HEK293T (cell line): ENCODE measurements around the gene RASGRP3.

Experiments
- CTCF ChIA-PET: fragments of 350-600 bp; formaldehyde crosslinking; extraction: SDS; loops from one replicate; lab custom pipeline; 2021; ENCODE audit warnings: antibody characterized with exemption, inconsistent platforms; lab: Yijun Ruan, JAX
- POLR2A ChIA-PET: fragments of 350-600 bp; formaldehyde crosslinking; extraction: SDS; loops from one replicate; lab custom pipeline; 2020; ENCODE audit warnings: antibody characterized with exemption, inconsistent platforms; lab: Yijun Ruan, JAX
- DNase-seq: peaks from one replicate; pipeline ENCODE4 v3.0.0; 2012; ENCODE audit warnings: mixed read lengths; ENCODE audit errors: extremely low spot score
- ARNT ChIP-seq: fragments of 450-650 bp; IDR thresholded peaks from 2 replicates; pipeline ENCODE4 v1.6.1; 2017; ENCODE audit warnings: mild to moderate bottlenecking
- BHLHE40 ChIP-seq: fragments of 450-650 bp; IDR thresholded peaks from 2 replicates; pipeline ENCODE4 v1.6.1; 2016; ENCODE audit warnings: mild to moderate bottlenecking, moderate library complexity, borderline replicate concordance
- CTBP1 ChIP-seq: fragments of 450-650 bp; IDR thresholded peaks from 2 replicates; pipeline ENCODE4 v1.6.1; 2016; ENCODE audit warnings: borderline replicate concordance
- ELF4 ChIP-seq: fragments of 450-650 bp; IDR thresholded peaks from 2 replicates; pipeline ENCODE4 v1.6.1; 2017; ENCODE audit warnings: antibody characterized with exemption
- FOXA1 ChIP-seq: fragments of 450-650 bp; IDR thresholded peaks from 2 replicates; pipeline ENCODE4 v1.6.1; 2016; ENCODE audit warnings: mild to moderate bottlenecking
- FOXK2 ChIP-seq: fragments of 450-650 bp; IDR thresholded peaks from 2 replicates; pipeline ENCODE4 v1.6.1; 2016; ENCODE audit warnings: mild to moderate bottlenecking
- FOXM1 ChIP-seq: fragments of 450-650 bp; IDR thresholded peaks from 2 replicates; pipeline ENCODE4 v1.6.1; 2017; ENCODE audit warnings: mild to moderate bottlenecking, borderline replicate concordance
- HDGF ChIP-seq: fragments of 450-650 bp; IDR thresholded peaks from 2 replicates; pipeline ENCODE4 v1.6.1; 2017; ENCODE audit warnings: antibody characterized with exemption, borderline replicate concordance
- L3MBTL2 ChIP-seq: fragments of 450-650 bp; conservative IDR thresholded peaks from 2 replicates; pipeline ENCODE4 v1.6.1; 2016; ENCODE audit warnings: mild to moderate bottlenecking
- LEF1 ChIP-seq: fragments of 450-650 bp; IDR thresholded peaks from 2 replicates; pipeline ENCODE4 v1.6.1; 2017; ENCODE audit warnings: mild to moderate bottlenecking, borderline replicate concordance
- NFRKB ChIP-seq: fragments of 450-650 bp; IDR thresholded peaks from 2 replicates; pipeline ENCODE4 v1.6.1; 2016; ENCODE audit warnings: mild to moderate bottlenecking, moderate library complexity
- SP1 ChIP-seq: fragments of 450-650 bp; IDR thresholded peaks from 2 replicates; pipeline ENCODE4 v1.6.1; 2017
- SUZ12 ChIP-seq: fragments of 450-650 bp; IDR thresholded peaks from 2 replicates; pipeline ENCODE4 v1.6.1; 2016; ENCODE audit warnings: mild to moderate bottlenecking
- TARDBP ChIP-seq: fragments of 450-650 bp; IDR thresholded peaks from 2 replicates; pipeline ENCODE4 v1.6.1; 2016
- ZNF384 ChIP-seq: fragments of 450-650 bp; IDR thresholded peaks from 2 replicates; pipeline ENCODE4 v1.6.1; 2016
- TF ChIP-seq, protein P1 (sequence below): fragments of 450-650 bp; IDR thresholded peaks from 2 replicates; pipeline ENCODE4 v1.6.1; 2016

Gene RASGRP3

DNA sequence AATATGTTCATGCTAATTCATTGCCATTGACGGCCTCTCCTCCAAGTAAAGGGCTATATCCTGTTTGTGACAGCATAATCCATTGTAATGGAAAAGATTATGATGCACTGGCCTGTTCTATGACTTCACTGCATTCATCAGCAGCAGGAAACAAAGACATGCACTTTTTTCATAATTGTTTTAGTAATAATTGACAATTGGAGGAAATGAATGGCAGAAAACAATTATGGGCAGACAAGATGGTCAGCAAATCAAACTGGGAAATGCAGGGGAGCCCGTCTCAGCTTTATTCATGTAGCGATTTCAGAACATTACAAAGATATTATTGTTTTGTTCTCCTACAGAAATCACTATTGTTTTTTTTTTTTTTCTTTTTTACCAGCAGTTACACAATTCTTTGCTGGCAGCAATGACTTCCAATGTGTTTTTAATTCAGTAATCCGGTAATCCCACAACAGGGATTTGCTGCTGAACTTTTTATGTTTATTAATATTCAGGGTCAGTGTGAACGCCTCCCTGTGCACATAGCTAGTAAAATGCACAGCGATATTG is 33.8 kb upstream of the RASGRP3 start:
- POLR2A ChIA-PET: no interaction called here
- CTCF ChIA-PET: interaction anchor here (1.4 kb wide), 1 partner anchor 141 kb away, joined by 4 read pairs; no protein-coding TSS in a partner anchor

DNA sequence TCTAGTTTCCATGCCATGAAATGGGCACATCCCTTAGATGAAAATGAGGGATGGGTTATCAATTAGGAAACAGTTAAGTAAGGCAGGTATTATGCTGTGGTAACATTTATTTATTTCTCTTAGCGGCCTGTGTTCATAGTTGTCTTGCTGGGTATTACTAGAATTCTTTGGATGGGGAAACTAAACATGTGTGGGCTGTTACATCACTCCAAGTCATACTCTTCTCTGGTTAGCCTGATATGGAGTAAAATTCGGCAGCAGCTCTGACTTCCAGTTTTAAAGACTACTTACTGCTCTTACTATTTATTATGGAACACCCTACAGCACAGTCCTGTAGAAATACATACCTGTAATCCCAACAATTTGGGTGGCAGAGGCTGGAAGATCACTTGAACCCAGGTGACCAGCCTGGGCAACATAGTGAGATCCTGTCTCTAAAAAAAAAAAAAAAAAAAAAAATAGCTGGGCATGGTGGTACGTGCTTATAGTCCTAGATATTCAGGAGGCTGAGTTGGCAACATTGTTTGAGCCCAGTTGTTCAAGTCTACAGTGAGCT is 33.1 kb upstream of the RASGRP3 start:
- POLR2A ChIA-PET: no interaction called here
- no peak for DNase-seq
- no peak for TF ChIP-seq FOXA1
- TF ChIP-seq ELF4: no peak
- no peak for TF ChIP-seq FOXK2
- no peak for TF ChIP-seq CTBP1
- no peak for TF ChIP-seq SP1
- no peak for TF ChIP-seq ZNF384
- no peak for TF ChIP-seq NFRKB
- TF ChIP-seq, protein P1, sequence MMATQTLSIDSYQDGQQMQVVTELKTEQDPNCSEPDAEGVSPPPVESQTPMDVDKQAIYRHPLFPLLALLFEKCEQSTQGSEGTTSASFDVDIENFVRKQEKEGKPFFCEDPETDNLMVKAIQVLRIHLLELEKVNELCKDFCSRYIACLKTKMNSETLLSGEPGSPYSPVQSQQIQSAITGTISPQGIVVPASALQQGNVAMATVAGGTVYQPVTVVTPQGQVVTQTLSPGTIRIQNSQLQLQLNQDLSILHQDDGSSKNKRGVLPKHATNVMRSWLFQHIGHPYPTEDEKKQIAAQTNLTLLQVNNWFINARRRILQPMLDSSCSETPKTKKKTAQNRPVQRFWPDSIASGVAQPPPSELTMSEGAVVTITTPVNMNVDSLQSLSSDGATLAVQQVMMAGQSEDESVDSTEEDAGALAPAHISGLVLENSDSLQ: no peak
- TF ChIP-seq TARDBP: no peak
- TF ChIP-seq L3MBTL2: no peak
- TF ChIP-seq BHLHE40: no peak
- no peak for TF ChIP-seq ARNT
- TF ChIP-seq FOXM1: no peak
- no peak for TF ChIP-seq HDGF
- no peak for TF ChIP-seq LEF1
- TF ChIP-seq SUZ12: no peak
- CTCF ChIA-PET: no interaction called here

More for the DNA sequence above, 33.8 kb upstream of the RASGRP3 start:
- no peak for DNase-seq
- TF ChIP-seq SUZ12: no peak
- no peak for TF ChIP-seq SP1
- no peak for TF ChIP-seq ELF4
- no peak for TF ChIP-seq FOXK2
- no peak for TF ChIP-seq NFRKB

DNA sequence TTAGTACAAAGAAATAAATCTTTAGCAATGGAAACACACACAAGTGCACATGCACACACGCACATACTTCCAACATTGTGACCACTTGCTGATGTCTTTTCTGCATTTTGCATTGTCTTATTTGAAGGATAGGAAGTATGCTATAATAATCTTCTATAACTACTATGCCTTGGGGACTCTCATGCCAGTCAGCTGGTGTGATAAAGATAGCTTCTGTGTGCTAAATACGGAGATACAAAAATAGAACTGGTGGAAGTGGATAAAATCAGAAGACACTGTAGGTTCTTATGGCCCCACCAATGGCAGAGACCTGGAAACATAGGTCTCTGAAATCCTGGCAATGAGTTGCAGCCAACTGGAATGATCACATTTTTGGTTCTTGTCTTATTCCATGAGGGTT is 31.5 kb upstream of the RASGRP3 start:
- no peak for DNase-seq
- no peak for TF ChIP-seq FOXA1
- no peak for TF ChIP-seq CTBP1
- no peak for TF ChIP-seq FOXM1
- TF ChIP-seq ZNF384: no peak
- TF ChIP-seq, protein P1: no peak
- no peak for TF ChIP-seq SP1
- TF ChIP-seq TARDBP: no peak
- TF ChIP-seq NFRKB: no peak
- TF ChIP-seq ARNT: no peak
- TF ChIP-seq L3MBTL2: no peak
- no peak for TF ChIP-seq SUZ12
- no peak for TF ChIP-seq FOXK2
- TF ChIP-seq ELF4: no peak
- TF ChIP-seq LEF1: no peak
- TF ChIP-seq HDGF: no peak
- no peak for TF ChIP-seq BHLHE40
- ChIA-PET CTCF (no interaction called here), POLR2A (no interaction called here)

DNA sequence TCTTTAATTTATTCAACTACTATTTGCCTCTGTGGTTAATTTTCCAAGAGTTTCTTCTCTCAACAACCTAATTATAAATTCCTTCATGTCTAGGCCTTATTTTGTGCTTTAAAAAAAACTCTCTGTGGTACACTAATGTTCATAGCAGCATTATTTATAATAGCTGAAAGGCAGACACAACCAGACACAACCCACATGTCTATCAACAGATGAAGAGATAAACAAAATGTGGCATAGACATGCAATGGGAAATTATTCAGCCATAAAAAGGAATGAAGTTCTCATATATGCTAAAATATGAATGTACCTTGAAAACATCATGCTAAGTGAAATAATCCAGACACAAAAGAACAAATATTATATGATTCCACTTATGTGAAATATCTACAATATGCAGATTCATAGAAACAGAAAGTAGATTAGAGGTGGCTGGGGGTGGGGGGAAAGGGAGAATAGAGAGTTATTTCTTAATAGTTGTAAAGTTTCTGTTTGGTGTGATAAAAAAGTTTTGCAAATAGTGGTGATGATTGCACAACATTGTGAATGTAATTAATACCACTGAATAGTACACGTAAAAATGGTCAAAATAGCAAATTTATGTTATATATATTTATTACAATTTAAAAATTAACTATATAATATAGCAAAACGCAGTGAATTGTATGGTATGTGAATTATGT is 28.1 kb upstream of the RASGRP3 start:
- POLR2A ChIA-PET: no interaction called here
- TF ChIP-seq ELF4: no peak
- no peak for TF ChIP-seq FOXM1
- TF ChIP-seq CTBP1: no peak
- no peak for TF ChIP-seq ZNF384
- no peak for TF ChIP-seq NFRKB
- TF ChIP-seq LEF1: no peak
- DNase-seq: no peak
- CTCF ChIA-PET: no interaction called here

DNA sequence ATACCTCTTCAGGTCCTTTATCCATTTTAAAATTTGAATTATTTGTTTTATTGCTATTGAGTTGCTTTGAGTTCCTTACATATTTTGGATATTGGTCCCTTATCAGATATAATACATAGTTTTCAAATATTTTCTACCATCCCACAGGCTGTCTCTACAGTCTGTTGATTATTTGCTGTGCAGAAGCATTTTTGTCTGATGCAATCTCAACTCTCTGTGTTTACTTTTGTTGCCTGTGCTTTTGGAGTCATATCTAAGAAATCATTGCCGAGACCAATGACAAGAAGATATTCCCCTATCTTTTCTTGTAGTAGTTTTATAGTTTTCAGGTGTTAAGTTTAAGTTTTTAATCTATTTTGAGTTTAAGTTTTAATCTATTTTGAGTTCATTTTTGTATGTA is 25.2 kb upstream of the RASGRP3 start:
- ChIA-PET POLR2A (no interaction called here), CTCF (no interaction called here)
- no peak for DNase-seq
- no peak for TF ChIP-seq FOXK2
- no peak for TF ChIP-seq LEF1
- no peak for TF ChIP-seq HDGF
- TF ChIP-seq, protein P1: no peak
- TF ChIP-seq L3MBTL2: no peak
- TF ChIP-seq FOXA1: no peak
- no peak for TF ChIP-seq ARNT
- TF ChIP-seq FOXM1: no peak
- TF ChIP-seq SP1: no peak
- no peak for TF ChIP-seq TARDBP
- TF ChIP-seq CTBP1: no peak
- TF ChIP-seq ZNF384: no peak
- no peak for TF ChIP-seq NFRKB
- TF ChIP-seq ELF4: no peak
- no peak for TF ChIP-seq SUZ12

DNA sequence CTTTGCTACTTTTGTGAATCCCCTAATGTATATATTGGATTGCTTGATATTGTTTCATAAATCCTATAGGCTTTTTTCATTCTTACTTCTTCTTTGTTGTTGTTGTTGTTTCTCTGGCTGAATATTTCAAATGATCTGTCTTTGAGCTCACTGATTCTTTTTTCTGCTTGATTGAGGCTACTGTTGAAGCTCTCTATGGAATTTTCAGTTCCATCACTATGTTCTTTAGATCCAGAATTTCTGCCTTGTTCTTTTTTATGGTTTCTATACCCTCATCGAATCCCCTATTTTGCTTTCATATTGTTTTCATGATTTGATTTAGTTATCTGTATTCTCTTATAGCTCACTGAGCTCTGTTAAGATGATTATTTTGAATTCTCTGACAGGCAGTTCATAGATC is 24.6 kb upstream of the RASGRP3 start:
- TF ChIP-seq BHLHE40 (no peak), ARNT (no peak), LEF1 (no peak), SUZ12 (no peak), SP1 (no peak), HDGF (no peak), CTBP1 (no peak), FOXA1 (no peak), FOXK2 (no peak), L3MBTL2 (no peak), ELF4 (no peak), TARDBP (no peak), FOXM1 (no peak), NFRKB (no peak), ZNF384 (no peak)
- TF ChIP-seq, protein P1: no peak
- DNase-seq: no peak
- ChIA-PET POLR2A (no interaction called here), CTCF (no interaction called here)
